Measurements from ENCODE around the gene ZMAT3.
A peak's percentile ranks its signal among the peaks of the same experiment; 100 is the strongest.
"Not testable (repeated sequence)": the region's sequence is repeated elsewhere in the genome, so short reads cannot be mapped to it uniquely, and the experiment has no call there.

The ZMAT3 gene

GRCh38 chr3:179046497-179047353 is 24.9 kb downstream of the ZMAT3 start:
- H3K9me3 Mint-ChIP-seq, result peaks cover 14 to 19% of the 10 kb centered on the region in 2 donors
- H3K4me3 Mint-ChIP-seq, result peak overlapping the region; percentile 78 to 81
- H3K27ac Mint-ChIP-seq, result peak overlapping the region; percentile 98
- peaks cover 55 to 94% of the 10 kb centered on the region in 2 donors for H3K4me1 Mint-ChIP-seq
- DNase-seq (peak; percentile 90), ATAC-seq (replicated peaks) (peak; percentile 86 to 87)
- no peaks in the 10 kb centered on the region for H3K27me3 Mint-ChIP-seq
- peaks cover 49 to 61% of the 10 kb centered on the region in 2 donors for H3K36me3 Mint-ChIP-seq

GRCh38 chr3:179045719-179046402 is 25.7 kb downstream of the ZMAT3 start:
- Mint-ChIP-seq H3K4me3 (peak overlapping the region; percentile 78 to 81), H3K27me3 (no peaks in the 10 kb centered on the region), H3K27ac (peak overlapping the region; percentile 98)

GRCh38 chr3:179038899-179039251 is 32.7 kb downstream of the ZMAT3 start:
- not testable (repeated sequence) for H3K27ac Mint-ChIP-seq; DNase-seq; ATAC-seq (replicated peaks); H3K4me3 Mint-ChIP-seq; H3K27me3 Mint-ChIP-seq
- H3K36me3 Mint-ChIP-seq, result peaks cover 47 to 61% of the 10 kb centered on the region in 2 donors
- H3K9me3 Mint-ChIP-seq, result peaks cover 6 to 13% of the 10 kb centered on the region in 2 donors
- peaks cover 39 to 67% of the 10 kb centered on the region in 2 donors for H3K4me1 Mint-ChIP-seq

More at GRCh38 chr3:179045719-179046402, 25.7 kb downstream of the ZMAT3 start:
- DNase-seq (peak; percentile 36), ATAC-seq (replicated peaks) (peak; percentile 77)
- H3K36me3 Mint-ChIP-seq, result peaks cover 51 to 62% of the 10 kb centered on the region in 2 donors
- H3K9me3 Mint-ChIP-seq, result peaks cover 9 to 17% of the 10 kb centered on the region in 2 donors
- H3K4me1 Mint-ChIP-seq, result peaks cover 62 to 96% of the 10 kb centered on the region in 2 donors

GRCh38 chr3:179038216-179038898 is 33.3 kb downstream of the ZMAT3 start:
- no peak for ATAC-seq (replicated peaks)

GRCh38 chr3:179037351-179037750 is 34.3 kb downstream of the ZMAT3 start:
- Mint-ChIP-seq H3K36me3 (peaks cover 40 to 46% of the 10 kb centered on the region in 2 donors), H3K4me3 (peak overlapping the region in 1 of 2 donors; percentile 57), H3K27ac (no peak overlapping the region), H3K4me1 (peaks cover 28 to 52% of the 10 kb centered on the region in 2 donors), H3K27me3 (no peaks in the 10 kb centered on the region), H3K9me3 (peaks cover 4 to 8% of the 10 kb centered on the region in 2 donors)
- ATAC-seq (replicated peaks) (peak in 1 of 2 donors; percentile 65), DNase-seq (no peak)

More at GRCh38 chr3:179038216-179038898, 33.3 kb downstream of the ZMAT3 start:
- DNase-seq, result no peak
- no peaks in the 10 kb centered on the region for H3K27me3 Mint-ChIP-seq
- peaks cover 42 to 56% of the 10 kb centered on the region in 2 donors for H3K36me3 Mint-ChIP-seq
- peaks cover 34 to 62% of the 10 kb centered on the region in 2 donors for H3K4me1 Mint-ChIP-seq
- no peak overlapping the region for H3K27ac Mint-ChIP-seq
- peaks cover 6 to 13% of the 10 kb centered on the region in 2 donors for H3K9me3 Mint-ChIP-seq
- H3K4me3 Mint-ChIP-seq, result no peak overlapping the region

- DNase-seq (no peak), ATAC-seq (replicated peaks) (no peak)
- Mint-ChIP-seq H3K27me3 (no peaks in the 10 kb centered on the region), H3K9me3 (peaks cover 4 to 8% of the 10 kb centered on the region in 2 donors), H3K4me1 (peaks cover 26 to 46% of the 10 kb centered on the region in 2 donors), H3K27ac (no peak overlapping the region), H3K4me3 (no peak overlapping the region), H3K36me3 (peaks cover 42% of the 10 kb centered on the region in 2 donors)
Measured at GRCh38 chr3:179036626-179037300, 34.8 kb downstream of the ZMAT3 start.

GRCh38 chr3:179036226-179036625 is 35.4 kb downstream of the ZMAT3 start:
- ATAC-seq (replicated peaks), result no peak
- Mint-ChIP-seq H3K9me3 (peaks cover 4 to 8% of the 10 kb centered on the region in 2 donors), H3K36me3 (peaks cover 37 to 40% of the 10 kb centered on the region in 2 donors), H3K4me3 (no peak overlapping the region), H3K27me3 (no peaks in the 10 kb centered on the region), H3K27ac (no peak overlapping the region), H3K4me1 (peaks cover 21 to 41% of the 10 kb centered on the region in 2 donors)
- DNase-seq, result no peak

GRCh38 chr3:179035232-179035631 is 36.4 kb downstream of the ZMAT3 start:
- Mint-ChIP-seq H3K9me3 (peaks cover 3 to 4% of the 10 kb centered on the region in 2 donors), H3K4me3 (no peak overlapping the region), H3K36me3 (peaks cover 31 to 38% of the 10 kb centered on the region in 2 donors), H3K27ac (no peak overlapping the region), H3K27me3 (no peaks in the 10 kb centered on the region), H3K4me1 (peaks cover 14 to 32% of the 10 kb centered on the region in 2 donors)
- ATAC-seq (replicated peaks) (no peak), DNase-seq (no peak)

- H3K27ac Mint-ChIP-seq; ATAC-seq (replicated peaks); DNase-seq; H3K9me3 Mint-ChIP-seq; H3K27me3 Mint-ChIP-seq; H3K4me3 Mint-ChIP-seq: not testable (repeated sequence)
- Mint-ChIP-seq H3K4me1 (peaks cover 9 to 15% of the 10 kb centered on the region in 2 donors), H3K36me3 (peaks cover 23 to 31% of the 10 kb centered on the region in 2 donors)
Measured at GRCh38 chr3:179033304-179033657, 38.3 kb downstream of the ZMAT3 start.

- not testable (repeated sequence) for H3K9me3 Mint-ChIP-seq; H3K4me3 Mint-ChIP-seq; DNase-seq; H3K27me3 Mint-ChIP-seq; ATAC-seq (replicated peaks); H3K27ac Mint-ChIP-seq
- peaks cover 5 to 11% of the 10 kb centered on the region in 2 donors for H3K4me1 Mint-ChIP-seq
- H3K36me3 Mint-ChIP-seq, result peaks cover 18 to 27% of the 10 kb centered on the region in 2 donors
Measured at GRCh38 chr3:179032454-179033303, 38.9 kb downstream of the ZMAT3 start.

- Mint-ChIP-seq H3K27me3 (no peaks in the 10 kb centered on the region), H3K9me3 (peaks cover 0 to 1% of the 10 kb centered on the region in 2 donors), H3K36me3 (peaks cover 22 to 27% of the 10 kb centered on the region in 2 donors), H3K4me1 (peaks cover 0 to 5% of the 10 kb centered on the region in 2 donors), H3K4me3 (no peak overlapping the region), H3K27ac (no peak overlapping the region)
- DNase-seq (no peak), ATAC-seq (replicated peaks) (no peak)
Measured at GRCh38 chr3:179029096-179029495, 42.5 kb downstream of the ZMAT3 start.

- Mint-ChIP-seq H3K4me1 (peaks cover 0 to 5% of the 10 kb centered on the region in 2 donors), H3K36me3 (peaks cover 26 to 31% of the 10 kb centered on the region in 2 donors), H3K27ac (no peak overlapping the region), H3K9me3 (peaks cover 0 to 1% of the 10 kb centered on the region in 2 donors), H3K27me3 (no peaks in the 10 kb centered on the region), H3K4me3 (no peak overlapping the region)
- DNase-seq, result no peak
- ATAC-seq (replicated peaks), result no peak
Measured at GRCh38 chr3:179028408-179028807, 43.2 kb downstream of the ZMAT3 start.
